Measurements from ENCODE around the gene SLC66A2. TPM values are rescaled to one million over a fixed set of nuclear protein-coding genes. Genes with fewer than 3 reads are reported as not detected.

The SLC66A2 gene
- total RNA-seq, 2 donors from 2014 or later, result 39.1 to 51.2 TPM

DNA sequence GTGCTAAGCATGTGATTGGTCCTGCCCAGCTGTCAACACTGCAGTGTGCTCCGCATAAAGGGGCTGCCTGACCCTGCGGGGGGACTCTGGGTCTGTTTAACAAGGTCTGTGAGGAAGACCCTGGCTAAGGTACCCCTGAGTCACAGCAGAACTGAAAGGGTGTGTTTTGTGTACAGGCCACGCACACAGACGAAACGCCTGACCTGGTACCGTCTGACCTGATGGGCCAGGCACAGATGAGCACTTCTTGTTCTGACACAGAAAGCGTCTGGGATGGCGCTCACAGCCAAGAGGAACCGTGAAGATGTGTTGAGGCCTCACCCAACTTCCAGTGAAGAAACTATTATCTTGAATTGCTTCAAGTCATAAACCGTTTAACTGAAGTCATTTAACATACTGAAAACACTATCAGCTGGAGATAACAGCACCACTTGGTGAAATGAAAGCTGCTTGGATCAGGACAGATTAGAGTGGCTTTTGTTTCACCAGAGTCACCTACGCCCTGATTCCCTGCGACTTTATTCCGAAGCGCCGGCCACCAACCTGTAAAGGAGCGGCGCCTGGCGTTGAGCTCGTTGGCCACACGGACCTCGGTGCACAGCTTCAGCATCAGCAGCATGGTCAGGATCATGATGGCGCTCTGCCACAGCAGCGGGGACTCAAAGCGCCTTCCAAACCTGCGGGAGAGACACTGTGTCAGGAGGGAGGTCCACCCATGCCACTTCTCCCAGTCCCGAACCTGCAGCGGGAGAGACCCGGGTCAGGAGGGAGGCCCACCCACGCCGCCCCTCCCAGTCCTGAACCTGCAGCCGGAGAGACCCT lies 8.5 kb downstream of the SLC66A2 start:
- no peak for DNase-seq (ENCODE audit: low spot score)
- no peak overlapping the region for H3K27ac ChIP-seq
- no peaks in the 10 kb centered on the region for H3K9me3 ChIP-seq
- H3K36me3 ChIP-seq, result peaks cover 14% of the 10 kb centered on the region
- H3K27me3 ChIP-seq (replicated peaks; ENCODE audit: insufficient read depth), result no peaks in the 10 kb centered on the region
- TF ChIP-seq, protein P1, sequence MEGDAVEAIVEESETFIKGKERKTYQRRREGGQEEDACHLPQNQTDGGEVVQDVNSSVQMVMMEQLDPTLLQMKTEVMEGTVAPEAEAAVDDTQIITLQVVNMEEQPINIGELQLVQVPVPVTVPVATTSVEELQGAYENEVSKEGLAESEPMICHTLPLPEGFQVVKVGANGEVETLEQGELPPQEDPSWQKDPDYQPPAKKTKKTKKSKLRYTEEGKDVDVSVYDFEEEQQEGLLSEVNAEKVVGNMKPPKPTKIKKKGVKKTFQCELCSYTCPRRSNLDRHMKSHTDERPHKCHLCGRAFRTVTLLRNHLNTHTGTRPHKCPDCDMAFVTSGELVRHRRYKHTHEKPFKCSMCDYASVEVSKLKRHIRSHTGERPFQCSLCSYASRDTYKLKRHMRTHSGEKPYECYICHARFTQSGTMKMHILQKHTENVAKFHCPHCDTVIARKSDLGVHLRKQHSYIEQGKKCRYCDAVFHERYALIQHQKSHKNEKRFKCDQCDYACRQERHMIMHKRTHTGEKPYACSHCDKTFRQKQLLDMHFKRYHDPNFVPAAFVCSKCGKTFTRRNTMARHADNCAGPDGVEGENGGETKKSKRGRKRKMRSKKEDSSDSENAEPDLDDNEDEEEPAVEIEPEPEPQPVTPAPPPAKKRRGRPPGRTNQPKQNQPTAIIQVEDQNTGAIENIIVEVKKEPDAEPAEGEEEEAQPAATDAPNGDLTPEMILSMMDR (IDR thresholded peaks at IDR 0.05), result no peak
- H3K4me1 ChIP-seq (ENCODE audit: control insufficient read depth in 1 of 2, low read depth in 2 of 2), result peaks cover 0 to 14% of the 10 kb centered on the region in 2 donors
- ATAC-seq (ENCODE audit: insufficient number of reproducible peaks, low FRiP score, low read depth), result no peak
- no peak overlapping the region for H3K4me3 ChIP-seq

DNA sequence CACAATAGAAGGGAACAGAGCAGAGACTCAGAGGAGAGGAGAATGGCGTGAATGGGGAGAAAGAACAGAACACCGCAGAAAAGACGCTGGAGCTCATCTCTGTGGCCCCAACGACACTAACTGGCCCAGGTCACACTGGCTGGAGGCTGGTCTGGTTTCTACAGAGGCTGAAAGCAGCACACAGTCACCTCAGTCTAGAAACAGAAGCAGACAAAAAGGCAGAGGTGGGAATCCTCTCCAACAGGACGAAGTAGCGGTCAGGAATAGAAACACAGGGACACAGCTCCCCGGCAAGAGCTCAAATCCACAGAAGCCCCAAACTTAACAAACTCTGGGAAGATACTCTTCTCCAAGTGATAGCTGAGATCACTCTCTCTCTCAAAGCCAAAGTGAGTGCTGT lies 9.2 kb downstream of the SLC66A2 start:
- ATAC-seq (ENCODE audit: insufficient number of reproducible peaks, low FRiP score, low read depth) (no peak), DNase-seq (ENCODE audit: low spot score) (no peak)
- TF ChIP-seq, protein P1 (IDR thresholded peaks at IDR 0.05), result no peak
- Histone ChIP-seq H3K4me3 (no peak overlapping the region), H3K9me3 (no peaks in the 10 kb centered on the region), H3K4me1 (ENCODE audit: control insufficient read depth in 1 of 2, low read depth in 2 of 2) (peaks cover 0 to 9% of the 10 kb centered on the region in 2 donors), H3K36me3 (peaks cover 14% of the 10 kb centered on the region), H3K27ac (no peak overlapping the region), H3K27me3 (replicated peaks; ENCODE audit: insufficient read depth) (no peaks in the 10 kb centered on the region)

DNA sequence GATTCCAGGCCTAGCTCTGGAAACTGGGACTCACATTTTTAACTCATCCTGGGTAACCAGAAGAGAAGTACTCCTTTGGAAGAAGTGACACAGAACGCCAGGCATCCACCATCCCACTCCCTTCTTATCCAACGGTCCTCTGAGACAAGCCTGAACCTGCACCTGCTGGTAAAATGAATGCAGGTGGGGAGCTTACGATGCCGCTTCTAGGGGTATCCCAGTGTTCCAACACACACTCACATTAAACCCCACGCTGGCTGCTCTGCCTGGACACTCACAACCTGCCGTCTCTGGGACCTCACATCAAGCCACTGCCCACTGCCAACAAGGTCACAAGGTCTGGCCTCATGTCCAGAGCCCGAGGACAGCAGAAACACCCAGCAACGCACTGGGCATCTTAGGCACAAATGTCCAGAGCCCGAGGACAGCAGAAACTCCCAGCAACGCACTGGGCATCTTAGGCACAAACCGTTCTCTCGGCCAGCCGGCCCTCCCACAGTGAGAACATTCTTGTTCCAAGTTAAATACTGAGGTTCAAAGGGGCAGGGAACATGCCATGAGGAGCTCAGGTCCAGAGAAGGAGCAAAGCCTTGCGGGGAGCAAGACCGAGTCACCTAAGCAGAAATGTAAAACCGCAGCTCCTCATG lies 9.9 kb downstream of the SLC66A2 start:
- Histone ChIP-seq H3K4me3 (no peak overlapping the region), H3K4me1 (ENCODE audit: control insufficient read depth in 1 of 2, low read depth in 2 of 2) (peaks cover 0 to 9% of the 10 kb centered on the region in 2 donors), H3K27me3 (replicated peaks; ENCODE audit: insufficient read depth) (no peaks in the 10 kb centered on the region), H3K36me3 (peaks cover 14% of the 10 kb centered on the region), H3K27ac (no peak overlapping the region), H3K9me3 (no peaks in the 10 kb centered on the region)
- ATAC-seq (ENCODE audit: insufficient number of reproducible peaks, low FRiP score, low read depth), result no peak
- no peak for DNase-seq (ENCODE audit: low spot score)
- TF ChIP-seq, protein P1 (IDR thresholded peaks at IDR 0.05), result no peak

DNA sequence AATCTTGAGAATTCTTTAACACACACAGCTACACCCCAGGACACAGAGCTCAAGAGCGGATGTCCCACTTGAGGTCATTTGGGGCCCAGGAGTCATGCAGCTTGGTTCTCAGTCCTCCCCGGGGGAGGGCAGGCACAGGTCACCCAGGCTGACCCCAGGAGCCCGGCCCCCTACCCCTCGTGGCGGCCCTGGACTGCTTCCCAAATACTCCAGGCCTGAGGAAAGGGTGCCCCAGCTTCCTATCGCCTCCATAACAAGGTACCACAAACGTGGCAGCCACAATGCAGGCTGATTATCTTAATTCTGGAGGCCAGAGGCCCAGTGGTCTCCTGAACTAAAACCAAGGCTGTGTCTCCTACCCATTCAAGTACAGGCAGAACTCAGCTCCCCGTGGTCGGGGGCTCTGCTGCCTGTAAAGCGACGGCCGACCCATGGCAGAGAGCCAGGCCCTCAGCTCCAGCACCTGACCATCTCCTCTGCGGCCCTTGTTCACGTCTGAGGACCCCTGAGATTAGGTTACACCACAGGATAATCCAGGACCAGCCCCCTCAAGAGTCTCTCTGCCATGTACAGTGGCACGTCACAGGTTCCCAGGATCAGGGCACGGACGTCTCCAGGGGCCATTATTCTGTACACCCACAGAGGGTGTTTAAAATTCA lies 10.5 kb downstream of the SLC66A2 start:
- Histone ChIP-seq H3K4me3 (no peak overlapping the region), H3K27ac (no peak overlapping the region), H3K27me3 (replicated peaks; ENCODE audit: insufficient read depth) (no peaks in the 10 kb centered on the region), H3K9me3 (no peaks in the 10 kb centered on the region), H3K4me1 (ENCODE audit: control insufficient read depth in 1 of 2, low read depth in 2 of 2) (peaks cover 0 to 9% of the 10 kb centered on the region in 2 donors), H3K36me3 (peaks cover 14% of the 10 kb centered on the region)
- TF ChIP-seq, protein P1 (IDR thresholded peaks at IDR 0.05), result no peak
- DNase-seq (ENCODE audit: low spot score) (no peak), ATAC-seq (ENCODE audit: insufficient number of reproducible peaks, low FRiP score, low read depth) (no peak)

Data from thoracic aorta (tissue), 2 donors.